GM12865 (cell line): ENCODE data around the gene MAS1.

ENCODE experiments used
- DNase-seq: peaks from one replicate; pipeline ENCODE4 v3.0.0; 2010; ENCODE audit warnings: low read depth
- H3K4me3 ChIP-seq: 2 replicates; pipeline ENCODE4 v1.5.1; 2011; ENCODE audit warnings: mild to moderate bottlenecking, low read depth, low read length, control low read depth
- TF ChIP-seq, protein P1 (sequence below): IDR thresholded peaks from 2 replicates; pipeline ENCODE4 v1.5.1; 2011; ENCODE audit warnings: low read length, control low read depth, low read depth, inconsistent platforms; ENCODE audit not compliant: insufficient read depth; ENCODE audit errors: missing control alignments

The MAS1 gene

DNA sequence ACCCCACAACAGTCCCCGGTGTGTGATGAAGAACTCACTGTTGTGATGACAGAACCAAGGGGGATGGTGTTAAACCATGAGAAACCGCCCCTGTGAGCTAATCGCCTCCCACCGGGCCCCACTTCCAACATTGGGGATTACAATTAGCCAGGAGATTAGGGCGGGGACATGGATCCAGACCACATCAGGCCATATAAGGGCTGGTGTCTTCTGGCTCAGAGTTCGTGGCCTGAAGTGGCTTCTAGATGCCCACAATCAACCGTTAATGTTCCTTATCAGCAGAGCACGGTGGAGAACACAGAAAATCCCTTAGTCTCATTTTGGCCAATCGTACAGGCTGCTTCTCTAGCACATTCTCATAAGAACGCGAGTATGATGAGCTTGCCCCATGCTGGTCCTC lies 10.9 kb upstream of the MAS1 start:
- TF ChIP-seq, protein P1, sequence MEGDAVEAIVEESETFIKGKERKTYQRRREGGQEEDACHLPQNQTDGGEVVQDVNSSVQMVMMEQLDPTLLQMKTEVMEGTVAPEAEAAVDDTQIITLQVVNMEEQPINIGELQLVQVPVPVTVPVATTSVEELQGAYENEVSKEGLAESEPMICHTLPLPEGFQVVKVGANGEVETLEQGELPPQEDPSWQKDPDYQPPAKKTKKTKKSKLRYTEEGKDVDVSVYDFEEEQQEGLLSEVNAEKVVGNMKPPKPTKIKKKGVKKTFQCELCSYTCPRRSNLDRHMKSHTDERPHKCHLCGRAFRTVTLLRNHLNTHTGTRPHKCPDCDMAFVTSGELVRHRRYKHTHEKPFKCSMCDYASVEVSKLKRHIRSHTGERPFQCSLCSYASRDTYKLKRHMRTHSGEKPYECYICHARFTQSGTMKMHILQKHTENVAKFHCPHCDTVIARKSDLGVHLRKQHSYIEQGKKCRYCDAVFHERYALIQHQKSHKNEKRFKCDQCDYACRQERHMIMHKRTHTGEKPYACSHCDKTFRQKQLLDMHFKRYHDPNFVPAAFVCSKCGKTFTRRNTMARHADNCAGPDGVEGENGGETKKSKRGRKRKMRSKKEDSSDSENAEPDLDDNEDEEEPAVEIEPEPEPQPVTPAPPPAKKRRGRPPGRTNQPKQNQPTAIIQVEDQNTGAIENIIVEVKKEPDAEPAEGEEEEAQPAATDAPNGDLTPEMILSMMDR: no peak
- DNase-seq: no peak
- H3K4me3 ChIP-seq: no peak overlapping the region

DNA sequence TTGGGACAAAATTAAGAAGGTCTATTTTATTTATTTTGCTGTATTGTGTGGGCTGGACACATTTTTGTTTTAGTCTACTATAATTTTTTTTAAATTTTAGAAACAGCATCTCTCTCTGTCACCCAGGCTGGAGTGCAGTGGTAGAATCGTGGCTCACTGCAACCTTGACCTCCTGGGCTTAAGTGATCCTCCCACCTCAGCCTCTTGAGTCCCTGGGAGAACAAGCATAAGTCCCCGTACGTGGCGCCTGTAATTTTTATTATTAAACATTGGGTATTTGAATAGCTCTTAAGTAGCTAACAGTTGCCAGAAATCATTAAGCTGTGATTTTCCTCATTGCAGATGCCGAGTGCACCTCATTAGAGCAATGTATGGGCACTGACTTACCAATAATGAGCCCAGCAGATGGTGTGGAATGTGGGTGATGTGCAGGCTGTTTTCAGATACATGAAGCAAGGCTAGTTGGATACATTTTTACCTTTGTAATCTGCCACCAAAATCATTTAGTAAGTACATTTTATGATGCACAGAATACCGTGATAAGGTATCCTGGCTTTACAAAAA lies 10.3 kb upstream of the MAS1 start:
- TF ChIP-seq, protein P1: no peak
- H3K4me3 ChIP-seq: no peak overlapping the region
- DNase-seq: no peak

DNA sequence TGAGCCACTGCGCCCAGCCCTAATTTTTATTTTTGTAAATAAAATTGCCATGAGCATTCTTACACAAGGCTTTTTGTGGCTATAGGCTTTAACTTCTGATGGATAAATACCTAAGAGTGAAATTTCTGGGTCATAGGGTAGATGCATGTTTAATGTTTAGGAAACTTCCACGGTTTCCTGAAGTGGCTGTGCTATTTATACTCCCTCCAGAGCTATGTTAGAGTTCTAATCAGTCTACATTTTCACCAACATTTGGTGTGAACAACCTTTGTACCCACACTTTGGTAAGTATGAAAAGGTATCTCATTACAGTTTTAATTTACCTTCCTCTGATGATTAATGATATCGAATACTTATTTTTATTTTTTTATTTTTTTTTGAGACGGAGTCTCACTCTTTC lies 6.1 kb upstream of the MAS1 start:
- TF ChIP-seq, protein P1: no peak
- no peak for DNase-seq
- H3K4me3 ChIP-seq: no peak overlapping the region

DNA sequence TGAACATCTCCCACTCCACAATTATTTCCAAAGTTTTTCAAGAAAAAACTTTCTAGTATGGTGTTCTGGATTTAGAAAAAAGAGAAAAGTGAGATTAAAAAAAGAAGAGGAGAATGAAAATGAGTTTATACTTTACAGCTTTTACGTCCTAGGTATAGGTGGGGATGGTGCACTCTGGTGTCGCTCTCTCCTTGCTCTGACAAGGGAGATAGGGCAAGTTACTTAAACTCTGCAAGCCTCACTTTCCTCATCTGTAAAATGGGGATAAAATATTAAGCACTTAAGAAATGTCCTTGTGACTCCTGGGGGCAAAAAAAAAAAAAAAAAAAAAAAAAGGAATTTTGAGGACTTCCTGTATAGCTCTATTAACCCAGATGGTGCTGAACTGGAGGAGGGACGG lies 4.5 kb upstream of the MAS1 start:
- no peak for DNase-seq
- no peak overlapping the region for H3K4me3 ChIP-seq
- TF ChIP-seq, protein P1: no peak

DNA sequence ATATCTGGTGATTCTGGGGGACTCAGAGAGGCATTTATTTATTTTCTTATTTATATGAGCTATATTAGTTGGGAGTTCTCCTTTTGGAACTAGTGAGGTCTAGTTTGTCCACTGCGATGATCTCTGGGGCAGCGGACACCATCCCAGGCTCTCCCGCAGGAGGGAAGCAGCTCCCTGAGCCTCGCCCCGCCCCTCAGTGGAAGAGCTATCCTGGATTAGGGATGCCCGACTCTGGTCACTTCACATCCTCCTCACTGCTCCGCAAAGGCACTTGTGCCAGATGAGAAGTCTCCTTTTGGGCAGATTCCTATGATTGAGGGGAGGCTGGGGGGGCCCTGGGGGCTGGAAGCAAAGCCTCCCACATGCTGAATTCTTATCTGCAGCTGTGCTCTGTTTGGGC lies 3.6 kb upstream of the MAS1 start:
- TF ChIP-seq, protein P1: no peak
- DNase-seq: no peak
- no peak overlapping the region for H3K4me3 ChIP-seq

DNA sequence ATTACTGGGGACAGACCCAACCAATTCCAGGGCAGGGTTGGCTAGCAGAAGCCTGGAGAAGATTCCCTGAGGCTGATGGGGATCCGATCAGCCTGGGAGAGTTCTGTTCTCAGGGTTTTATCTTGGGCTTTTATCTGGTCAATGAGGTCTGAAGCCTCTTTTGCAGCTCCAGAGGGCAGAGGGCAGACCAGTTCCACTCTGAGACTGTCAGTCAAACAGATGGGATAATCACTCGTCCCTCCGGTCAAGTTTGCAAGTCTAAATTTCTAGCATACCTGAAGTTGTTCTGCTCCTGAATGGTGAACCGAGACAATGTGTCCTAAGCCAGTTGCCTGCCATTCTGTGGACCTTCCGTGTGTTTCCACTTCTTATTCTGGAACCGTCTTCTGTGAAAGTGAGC lies 3.0 kb upstream of the MAS1 start:
- H3K4me3 ChIP-seq: no peak overlapping the region
- no peak for DNase-seq
- TF ChIP-seq, protein P1: no peak

DNA sequence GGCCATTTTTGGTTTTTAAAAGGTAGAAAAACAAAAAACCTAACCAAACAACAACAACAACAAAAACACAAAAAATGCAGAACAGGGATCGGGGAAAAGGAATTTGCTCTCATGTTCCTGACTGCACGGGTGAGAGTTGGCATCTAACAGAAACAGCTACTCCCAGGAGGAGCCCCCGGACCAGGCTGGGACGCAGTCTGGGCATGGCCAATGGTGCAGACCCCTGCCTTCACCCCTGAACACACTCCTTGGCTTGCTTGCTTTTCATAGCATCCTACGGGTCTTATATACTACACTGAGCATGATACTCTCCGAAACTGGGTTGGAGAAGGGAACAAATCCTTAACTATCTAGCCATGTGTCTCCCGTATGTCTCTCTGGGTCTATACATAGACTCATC lies 587 bp upstream of the MAS1 start:
- DNase-seq: no peak
- TF ChIP-seq, protein P1: no peak

More for the DNA sequence above, 587 bp upstream of the MAS1 start:
- no peak overlapping the region for H3K4me3 ChIP-seq
